ENCODE measurements around the gene NHSL1. TPM values are rescaled to one million over a fixed set of nuclear protein-coding genes. Genes with fewer than 3 reads are reported as not detected.

Gene NHSL1
- total and polyA plus RNA-seq, 2 donors (not counting 3 experiments of a cell fraction or from before 2014, with no cell fraction given) = 24.8 to 55.0 TPM

GRCh38 chr6:138500867-138501446 lies 1.7 kb upstream of the NHSL1 start:
- no TSS peak for BruUV-seq (replicated peaks)

More at GRCh38 chr6:138500867-138501446, 1.7 kb upstream of the NHSL1 start:
- H3K9me3 ChIP-seq (replicated peaks; ENCODE audit: control insufficient read depth, insufficient read depth, low read length) = no peaks in the 10 kb centered on the region
- H3K4me1 ChIP-seq (ENCODE audit: control insufficient read depth, extremely low read depth, insufficient read depth, low read length) = no peaks in the 10 kb centered on the region
- no peak overlapping the region for H3K27ac ChIP-seq (ENCODE audit: insufficient read depth, low read depth, low read length)
- no peaks in the 10 kb centered on the region for H3K27me3 ChIP-seq (ENCODE audit: control insufficient read depth in 2 of 2, insufficient read depth in 2 of 2, low read length in 2 of 2)
- CTCF ChIA-PET = interaction anchor here (0.6 to 1.4 kb wide), 4 partner anchors 8 to 388 kb away, joined by 3 to 5 read pairs (median 4); no protein-coding TSS in a partner anchor
- peaks cover 31% of the 10 kb centered on the region for H4K20me1 ChIP-seq (replicated peaks; ENCODE audit: control insufficient read depth, extremely low read depth, insufficient read depth, low read length)
- H3K36me3 ChIP-seq (ENCODE audit: control insufficient read depth in 2 of 2, extremely low read depth in 1 of 2, insufficient read depth in 2 of 2, low read length in 2 of 2) = no peaks in the 10 kb centered on the region
- H3K79me2 ChIP-seq (ENCODE audit: control insufficient read depth, insufficient read depth, low read length) = peaks cover 90% of the 10 kb centered on the region
- no peak for TF ChIP-seq CTCF (IDR thresholded peaks at IDR 0.05; ENCODE audit: extremely low read depth in 1 of 2, insufficient read depth in 1 of 2, low read depth in 1 of 2, low read length in 2 of 2)
- TF ChIP-seq MAX (IDR thresholded peaks at IDR 0.05; ENCODE audit: insufficient read depth, insufficient read length) = no peak
- TF ChIP-seq POLR2AphosphoS5 (IDR thresholded peaks at IDR 0.05; ENCODE audit: insufficient read depth, low read depth, low read length) = no peak
- TF ChIP-seq MYC (IDR thresholded peaks at IDR 0.05; ENCODE audit: low read depth, low read length) = no peak
- no peak for TF ChIP-seq POLR2A (IDR thresholded peaks at IDR 0.05; ENCODE audit: low read depth, low read length)
- TF ChIP-seq FOS (IDR thresholded peaks at IDR 0.05; ENCODE audit: borderline replicate concordance, insufficient read depth, low read length) = no peak
- TF ChIP-seq JUN (IDR thresholded peaks at IDR 0.05; ENCODE audit: borderline replicate concordance, insufficient read depth, insufficient read length, low read depth) = no peak
- no peak for TF ChIP-seq EZH2 (IDR thresholded peaks at IDR 0.05; ENCODE audit: borderline replicate concordance, low read depth, low read length, severe bottlenecking)
- no peak for TF ChIP-seq GATA2 (IDR thresholded peaks at IDR 0.05; ENCODE audit: insufficient read depth, insufficient read length, low read depth, low read length)
- FAIRE-seq (no peak), DNase-seq (ENCODE audit: low read depth, low spot score) (no peak)
- no peaks in the 10 kb centered on the region for H3K9me1 ChIP-seq (replicated peaks; ENCODE audit: control insufficient read depth, extremely low read depth, insufficient read depth, low read length)
- no peak overlapping the region for H3K4me3 ChIP-seq (replicated peaks in 1 of 3; ENCODE audit: insufficient read depth in 1 of 3, low read depth in 1 of 3, low read length in 3 of 3)
- H3K9ac ChIP-seq (replicated peaks; ENCODE audit: extremely low read depth, insufficient read depth, low read length) = no peak overlapping the region
- POLR2A ChIA-PET = no interaction called here
- dilution Hi-C loops (cut with MboI; ENCODE audit: extremely low pct_ligation_motif_present, low sequenced_read_pairs) = no loop called here
- no peak overlapping the region for H2AFZ ChIP-seq (ENCODE audit: low read depth, low read length)
- H3K4me2 ChIP-seq (ENCODE audit: insufficient read depth, low read length) = no peak overlapping the region
- intact Hi-C loops (cut with micrococcal nuclease) = no loop called here

Measured in endothelial cell of umbilical vein (primary cell).